Epidermal melanocyte (primary cell): Measurements from ENCODE around the gene E4F1.
A peak's percentile ranks its signal among the peaks of the same experiment; 100 is the strongest.
"Not testable (repeated sequence)": the region's sequence is repeated elsewhere in the genome, so short reads cannot be mapped to it uniquely, and the experiment has no call there.

Experiments used
- DNase-seq: peaks from one replicate; pipeline ENCODE4 v3.0.0; 2011; ENCODE audit warnings: low spot score; ENCODE audit not compliant: insufficient read length

The E4F1 gene

DNA sequence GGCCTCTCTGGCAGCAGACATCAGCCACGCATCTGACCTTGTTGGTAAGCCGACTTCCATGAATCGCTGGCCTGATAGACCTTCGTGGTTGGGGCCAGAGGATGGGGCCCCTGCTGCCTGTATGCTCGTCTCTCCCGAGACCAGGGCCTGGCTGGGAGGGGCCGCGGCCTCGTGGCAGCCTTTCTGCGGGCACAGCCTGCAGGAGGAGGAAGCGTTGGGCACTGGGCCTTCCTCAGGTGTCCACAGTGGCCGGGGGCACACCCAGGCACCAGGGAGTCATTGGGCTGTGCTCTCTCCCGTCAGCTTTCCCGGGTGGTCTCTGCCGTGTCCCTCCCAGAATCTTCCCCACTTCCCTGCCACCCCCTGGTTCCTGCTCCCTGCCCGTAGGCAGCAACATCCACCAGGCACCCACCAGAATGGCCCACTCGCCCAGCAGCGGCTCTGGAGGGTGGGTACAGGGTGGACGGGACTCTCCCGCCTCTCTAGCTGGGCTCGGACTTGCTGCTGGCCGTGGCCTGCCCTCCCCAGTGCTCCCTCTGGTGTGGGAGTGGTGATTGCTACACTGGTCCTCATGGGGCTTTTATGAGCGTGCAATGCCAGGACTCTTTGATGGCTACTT, 6.3 kb downstream of the E4F1 start:
- DNase-seq, result no peak

- DNase-seq, result no peak
These were observed 7.0 kb downstream of the E4F1 start for GRCh38 chr16:2230376-2230775.

GRCh38 chr16:2231016-2231931, 7.9 kb downstream of the E4F1 start:
- no peak for DNase-seq

GRCh38 chr16:2232094-2232990, 9.0 kb downstream of the E4F1 start:
- no peak for DNase-seq

GRCh38 chr16:2233046-2233775, 9.8 kb downstream of the E4F1 start:
- no peak for DNase-seq

GRCh38 chr16:2233872-2234812, 10.8 kb downstream of the E4F1 start:
- DNase-seq, result no peak

DNA sequence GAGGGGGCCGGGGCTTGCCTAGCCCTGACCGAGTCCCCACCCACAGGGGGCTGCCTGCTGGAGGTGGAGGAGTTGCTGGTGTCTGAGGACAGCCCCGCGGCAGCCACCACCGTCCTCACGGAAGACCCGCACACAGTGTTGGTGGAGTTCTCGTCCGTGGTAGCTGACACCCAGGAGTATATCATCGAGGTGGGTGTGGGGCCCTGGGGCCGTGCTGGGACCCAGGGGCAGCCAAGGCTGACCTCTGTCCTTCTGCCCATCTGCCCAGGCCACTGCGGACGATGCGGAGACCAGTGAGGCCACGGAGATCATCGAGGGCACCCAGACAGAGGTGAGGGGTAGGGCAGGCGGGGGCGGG, 11.4 kb downstream of the E4F1 start:
- no peak for DNase-seq

- no peak for DNase-seq
These were observed 11.9 kb downstream of the E4F1 start for GRCh38 chr16:2235234-2235651.

GRCh38 chr16:2235695-2236336, 12.4 kb downstream of the E4F1 start:
- DNase-seq, result no peak

GRCh38 chr16:2236337-2237101, 13.1 kb downstream of the E4F1 start, which contains the start of gene DNASE1L2:
Gene DNASE1L2, plus strand, starts transcription at chr16:2236444. Its CDS starts 373 bp downstream, at chr16:2236817.
- peak; percentile 42 for DNase-seq

DNA sequence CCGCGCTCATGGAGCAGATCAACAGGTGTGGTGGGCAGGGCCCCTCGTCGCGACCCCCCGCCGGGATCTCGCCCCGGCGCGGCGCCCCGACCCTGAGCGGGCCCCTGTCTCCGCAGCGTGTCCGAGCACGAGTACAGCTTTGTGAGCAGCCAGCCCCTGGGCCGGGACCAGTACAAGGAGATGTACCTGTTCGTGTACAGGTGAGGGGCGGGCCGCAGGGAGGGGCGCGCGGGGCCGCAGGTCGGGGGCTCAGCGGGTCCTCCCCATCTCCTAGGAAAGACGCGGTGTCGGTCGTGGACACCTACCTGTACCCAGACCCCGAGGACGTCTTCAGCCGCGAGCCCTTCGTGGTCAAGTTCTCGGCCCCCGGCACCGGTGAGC, 13.7 kb downstream of the E4F1 start:
- DNase-seq, result no peak

DNA sequence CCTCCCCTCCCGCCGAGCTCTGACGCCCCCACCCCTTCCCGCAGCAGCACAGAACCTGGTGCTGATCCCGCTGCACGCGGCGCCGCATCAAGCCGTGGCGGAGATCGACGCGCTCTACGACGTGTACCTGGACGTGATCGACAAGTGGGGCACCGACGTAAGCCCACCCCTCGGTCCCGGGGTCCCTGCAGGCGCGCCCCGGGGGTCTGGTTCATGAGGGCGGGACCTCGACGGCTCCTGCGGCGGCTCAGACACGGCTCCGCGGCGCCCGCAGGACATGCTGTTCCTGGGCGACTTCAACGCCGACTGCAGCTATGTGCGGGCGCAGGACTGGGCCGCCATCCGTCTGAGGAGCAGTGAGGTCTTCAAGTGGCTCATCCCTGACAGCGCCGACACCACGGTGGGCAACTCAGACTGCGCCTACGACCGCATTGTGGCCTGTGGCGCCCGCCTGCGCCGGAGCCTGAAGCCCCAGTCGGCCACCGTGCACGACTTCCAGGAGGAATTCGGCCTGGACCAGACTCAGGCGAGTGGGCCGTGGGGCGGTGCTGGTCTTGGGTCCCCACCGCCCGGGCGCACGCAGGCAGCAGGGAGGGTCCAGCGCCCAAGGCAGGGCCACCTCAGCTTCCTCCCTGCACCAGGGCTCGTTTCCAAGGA, 14.2 kb downstream of the E4F1 start:
- DNase-seq, result no peak

DNA sequence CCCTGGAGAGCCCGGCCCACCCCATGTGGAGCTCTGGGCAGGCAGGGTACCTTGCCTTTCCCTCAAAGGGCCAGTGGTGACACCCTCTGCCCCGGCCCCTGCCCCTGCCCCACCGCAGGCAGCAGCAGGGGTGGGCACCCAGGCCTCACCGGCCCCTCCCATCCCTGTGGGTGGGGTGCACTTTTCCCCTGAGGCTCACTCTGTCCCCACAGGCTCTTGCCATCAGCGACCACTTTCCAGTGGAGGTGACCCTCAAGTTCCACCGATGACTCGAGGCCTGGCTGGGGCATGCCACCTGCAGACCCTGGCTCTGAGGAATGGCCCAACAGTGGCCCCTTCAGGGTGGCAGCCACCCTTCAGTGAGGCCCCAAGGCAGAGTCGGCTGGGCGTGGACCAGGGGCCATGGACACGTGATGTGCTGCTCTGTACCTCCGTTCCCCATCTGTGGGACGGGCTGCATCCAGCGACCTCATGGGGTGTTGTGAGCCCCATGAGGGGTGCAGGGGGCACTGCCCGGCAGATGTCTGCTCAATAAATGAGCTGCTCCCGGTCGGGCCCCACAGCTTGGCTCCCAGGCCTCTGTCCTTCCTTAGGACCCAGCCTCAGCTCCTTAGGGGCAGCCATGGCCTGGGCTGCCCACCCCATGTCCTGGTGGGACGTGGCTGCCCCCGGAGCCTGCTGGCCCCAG, 14.9 kb downstream of the E4F1 start:
- DNase-seq, result no peak

DNA sequence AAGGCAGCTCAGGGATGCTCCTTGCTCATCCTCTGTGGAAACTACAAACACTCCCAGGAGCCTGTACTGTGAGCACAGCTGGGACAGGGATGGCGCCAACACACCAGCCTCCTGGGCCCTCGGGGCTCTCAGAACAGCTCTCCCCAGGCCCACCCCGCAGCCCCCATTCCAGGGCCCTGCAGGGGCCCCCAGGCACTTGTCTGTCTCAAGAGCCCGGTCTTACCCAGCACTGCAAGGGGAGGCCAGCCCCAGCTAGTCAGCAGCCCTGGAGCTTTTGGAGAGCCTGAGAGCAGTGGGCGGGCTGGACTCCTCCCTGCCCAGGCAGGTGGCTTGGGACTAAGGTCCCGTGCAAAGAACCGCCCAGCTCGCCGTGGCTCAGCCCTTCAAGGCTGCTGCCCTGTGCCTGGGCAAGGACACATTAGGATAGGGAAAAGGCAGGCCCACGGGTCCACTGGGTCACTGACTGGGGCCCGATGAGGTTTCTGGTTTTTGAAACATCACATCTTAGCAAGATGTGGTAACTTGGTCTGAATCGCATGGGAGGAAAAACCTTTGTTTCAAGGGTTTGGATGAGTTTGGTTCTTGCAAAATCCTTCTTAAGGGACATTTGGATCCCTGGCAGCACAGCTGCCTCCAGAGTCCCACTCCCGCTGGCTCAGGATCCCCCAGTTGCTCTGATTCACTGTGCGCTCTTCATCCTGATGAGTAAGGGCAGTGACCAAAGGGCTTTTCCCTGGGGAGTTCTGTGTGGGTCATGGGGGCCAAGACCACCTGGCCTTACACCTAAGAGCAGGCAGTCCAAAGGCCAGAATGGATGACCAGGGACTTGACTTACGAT, 15.7 kb downstream of the E4F1 start:
- DNase-seq, result peak; percentile 12

- not testable (repeated sequence) for DNase-seq
These were observed 16.9 kb downstream of the E4F1 start for GRCh38 chr16:2240331-2240730.

GRCh38 chr16:2242598-2242997, 19.2 kb downstream of the E4F1 start:
- DNase-seq, result peak; percentile 11
